Peyer's patch (tissue), 4 donors: ENCODE results near the gene USP36. TPM values are rescaled to one million over a fixed set of nuclear protein-coding genes. Genes with fewer than 3 reads are reported as not detected.

Experiments used
- DNase-seq, 3 donors: peaks; one replicate each; pipeline ENCODE4 v3.0.0-alpha.2; 2017 to 2019
- H3K27ac ChIP-seq, 4 donors: fragments of 200-600 bp; sonication (generic); one replicate each; pipeline ENCODE4 v1.5.1; 2016 to 2019
- H3K27me3 ChIP-seq, 2 donors: fragments of 200-600 bp; sonication (generic); one replicate each; pipeline ENCODE4 v1.5.1; 2019
- H3K36me3 ChIP-seq, 3 donors: fragments of 200-600 bp; sonication (generic); one replicate each; pipeline ENCODE4 v1.5.1; 2016 to 2019
- H3K4me1 ChIP-seq, 4 donors: fragments of 200-600 bp; sonication (generic); one replicate each; pipeline ENCODE4 v1.5.1; 2016 to 2019
- H3K4me3 ChIP-seq, 4 donors: fragments of 200-600 bp; sonication (generic); 1 replicate in 3 of 4; 2 replicates in 1 of 4; pipeline ENCODE4 v1.5.1; 2016 to 2019; ENCODE audit warnings: mild to moderate bottlenecking in 1 of 4
- H3K9me3 ChIP-seq, 4 donors: fragments of 200-600 bp; sonication (generic); one replicate each; pipeline ENCODE4 v1.5.1; 2016 to 2019; ENCODE audit warnings: mild to moderate bottlenecking in 1 of 4
- POLR2A ChIP-seq, 2 donors: fragments of 450-650 bp; IDR thresholded peaks; one replicate each; pipeline ENCODE4 v1.5.1; 2017; ENCODE audit warnings: antibody characterized with exemption in 2 of 2, mild to moderate bottlenecking in 2 of 2, moderate library complexity in 2 of 2
- total RNA-seq, 4 donors: library from RNA; depleted of rRNA; stranded (reverse); fragments of >200 nt; gene quantifications; one replicate each; pipeline ENCODE4 v1.1.0, GENCODE V29; 2016
- TF ChIP-seq, protein P1 (sequence below), 6 experiments: fragments of 450-650 bp in 4 of 6; fragments of 200-600 bp in 2 of 6; sonication (generic) in 1 of 6; IDR thresholded peaks; one replicate each; pipeline ENCODE4 v1.5.1; 2017 to 2019; ENCODE audit warnings: antibody characterized with exemption in 6 of 6, mild to moderate bottlenecking in 3 of 6, moderate library complexity in 1 of 6

USP36 gene
- total RNA-seq, 4 donors from 2014 or later = 20.7 to 130 (median 59.9) TPM

DNA sequence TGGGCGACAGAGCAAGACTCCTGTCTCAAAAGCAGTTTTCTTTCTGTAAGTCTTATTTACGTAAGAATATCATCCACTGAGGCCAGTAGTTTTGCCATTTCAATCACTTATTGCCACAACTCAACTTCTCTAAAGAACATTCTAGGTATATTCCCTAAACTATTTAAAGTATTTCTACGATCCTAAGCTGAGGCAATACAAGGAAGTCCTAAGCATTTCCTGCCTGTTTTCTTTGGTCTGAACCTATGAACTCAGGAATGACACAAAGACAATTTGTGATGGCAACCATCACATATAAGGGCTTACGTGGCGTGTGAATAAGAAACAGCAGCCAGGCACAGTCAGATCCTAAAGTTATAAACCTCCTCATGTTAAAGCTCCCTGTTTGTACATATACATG, 14.2 kb downstream of the USP36 start:
- Histone ChIP-seq H3K9me3 (no peaks in the 10 kb centered on the region), H3K36me3 (peaks cover 0 to 99% (median 0%) of the 10 kb centered on the region in 3 donors), H3K4me1 (no peaks in the 10 kb centered on the region), H3K27me3 (no peaks in the 10 kb centered on the region), H3K27ac (no peak overlapping the region), H3K4me3 (no peak overlapping the region)
- no peak for DNase-seq
- TF ChIP-seq, protein P1, sequence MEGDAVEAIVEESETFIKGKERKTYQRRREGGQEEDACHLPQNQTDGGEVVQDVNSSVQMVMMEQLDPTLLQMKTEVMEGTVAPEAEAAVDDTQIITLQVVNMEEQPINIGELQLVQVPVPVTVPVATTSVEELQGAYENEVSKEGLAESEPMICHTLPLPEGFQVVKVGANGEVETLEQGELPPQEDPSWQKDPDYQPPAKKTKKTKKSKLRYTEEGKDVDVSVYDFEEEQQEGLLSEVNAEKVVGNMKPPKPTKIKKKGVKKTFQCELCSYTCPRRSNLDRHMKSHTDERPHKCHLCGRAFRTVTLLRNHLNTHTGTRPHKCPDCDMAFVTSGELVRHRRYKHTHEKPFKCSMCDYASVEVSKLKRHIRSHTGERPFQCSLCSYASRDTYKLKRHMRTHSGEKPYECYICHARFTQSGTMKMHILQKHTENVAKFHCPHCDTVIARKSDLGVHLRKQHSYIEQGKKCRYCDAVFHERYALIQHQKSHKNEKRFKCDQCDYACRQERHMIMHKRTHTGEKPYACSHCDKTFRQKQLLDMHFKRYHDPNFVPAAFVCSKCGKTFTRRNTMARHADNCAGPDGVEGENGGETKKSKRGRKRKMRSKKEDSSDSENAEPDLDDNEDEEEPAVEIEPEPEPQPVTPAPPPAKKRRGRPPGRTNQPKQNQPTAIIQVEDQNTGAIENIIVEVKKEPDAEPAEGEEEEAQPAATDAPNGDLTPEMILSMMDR (IDR thresholded peaks at IDR 0.05) = no peak
- TF ChIP-seq POLR2A (IDR thresholded peaks at IDR 0.05) = no peak

DNA sequence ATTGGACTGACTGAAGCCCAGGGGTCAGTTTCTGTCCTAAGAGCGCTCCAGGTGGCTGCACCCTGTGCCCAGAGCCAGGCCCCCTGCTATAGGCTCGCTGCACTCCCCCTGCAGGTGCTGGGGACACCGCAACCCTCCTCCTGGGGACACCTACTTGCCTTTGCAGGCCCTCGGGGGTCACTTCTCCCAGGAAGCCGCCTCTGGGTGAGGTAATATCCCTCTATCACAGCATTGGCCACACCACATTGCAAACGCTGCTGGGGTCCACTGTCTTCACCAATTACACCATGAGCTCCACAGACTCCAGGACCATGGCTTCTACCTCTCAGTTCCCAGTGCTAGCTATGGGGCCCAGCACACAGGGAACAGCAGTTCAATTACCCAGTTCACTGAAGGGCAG, 14.9 kb downstream of the USP36 start:
- Histone ChIP-seq H3K27me3 (no peaks in the 10 kb centered on the region), H3K9me3 (no peaks in the 10 kb centered on the region), H3K36me3 (peaks cover 0 to 97% (median 0%) of the 10 kb centered on the region in 3 donors), H3K4me3 (no peak overlapping the region), H3K4me1 (no peaks in the 10 kb centered on the region), H3K27ac (no peak overlapping the region)
- TF ChIP-seq, protein P1 (IDR thresholded peaks at IDR 0.05) = no peak
- no peak for TF ChIP-seq POLR2A (IDR thresholded peaks at IDR 0.05)
- DNase-seq = no peak

DNA sequence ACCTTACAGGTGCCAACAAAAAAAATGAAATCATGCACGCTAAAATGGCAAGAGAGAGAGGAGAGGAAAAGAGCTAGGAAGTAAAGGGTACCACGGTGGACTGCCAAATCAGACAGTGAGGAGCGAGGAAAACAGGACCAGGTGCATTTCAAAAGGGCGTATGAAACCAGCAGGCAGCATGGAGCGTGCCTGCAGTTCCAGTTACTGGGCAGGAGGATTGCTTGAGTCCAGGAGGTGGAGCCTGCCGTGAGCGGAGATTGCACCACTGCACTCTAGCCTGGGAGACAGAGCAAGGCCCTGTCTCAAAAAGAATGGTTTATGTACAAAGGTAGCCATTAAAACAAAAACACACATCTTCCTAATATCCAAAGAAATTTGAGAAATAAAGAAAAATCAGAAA, 16.4 kb downstream of the USP36 start:
- Histone ChIP-seq H3K4me1 (peaks cover 0 to 6% (median 0%) of the 10 kb centered on the region in 4 donors), H3K9me3 (no peaks in the 10 kb centered on the region), H3K36me3 (peaks cover 0 to 97% (median 0%) of the 10 kb centered on the region in 3 donors), H3K27me3 (no peaks in the 10 kb centered on the region), H3K27ac (no peak overlapping the region), H3K4me3 (no peak overlapping the region)
- TF ChIP-seq, protein P1 (IDR thresholded peaks at IDR 0.05) = no peak
- TF ChIP-seq POLR2A (IDR thresholded peaks at IDR 0.05) = no peak
- no peak for DNase-seq

DNA sequence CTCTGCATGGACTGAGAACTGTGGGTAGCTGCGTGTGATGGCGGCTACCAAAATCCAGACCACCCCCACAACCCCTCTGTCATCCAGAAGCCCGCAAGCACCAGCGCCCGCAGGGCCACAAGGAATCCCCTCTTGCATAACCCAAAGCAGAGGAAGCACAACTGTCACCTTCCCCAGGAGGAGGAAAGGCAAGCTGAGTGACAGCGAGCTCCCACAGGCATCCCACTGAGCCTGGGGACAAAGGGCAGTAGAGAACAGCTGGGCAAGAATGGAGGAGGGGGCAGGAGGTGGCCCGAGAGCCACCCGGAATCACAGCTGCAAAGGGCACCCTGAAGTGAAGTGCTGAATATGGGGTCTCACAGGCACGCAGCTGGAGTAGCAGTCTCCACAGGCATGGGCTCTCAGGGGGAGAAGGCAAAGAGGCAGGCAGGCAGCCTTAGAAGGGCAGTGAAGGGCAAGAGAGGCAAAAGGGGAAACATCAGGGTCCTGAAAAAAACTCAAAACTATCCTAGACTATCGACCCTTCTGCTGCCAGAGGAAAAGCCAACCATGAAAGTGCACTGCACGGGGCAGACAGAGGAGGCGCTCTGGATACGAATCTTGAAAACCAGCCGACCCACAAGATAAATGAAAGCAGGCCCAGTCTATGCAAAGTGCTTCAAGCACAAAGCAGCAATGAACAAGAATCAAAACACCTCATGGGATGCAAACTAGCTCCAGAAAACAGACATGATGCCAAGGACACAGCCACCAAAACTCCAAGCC, 17.1 kb downstream of the USP36 start:
- Histone ChIP-seq H3K27ac (no peak overlapping the region), H3K36me3 (peaks cover 0 to 94% (median 0%) of the 10 kb centered on the region in 3 donors), H3K27me3 (no peaks in the 10 kb centered on the region), H3K4me1 (peaks cover 0 to 7% (median 0%) of the 10 kb centered on the region in 4 donors), H3K9me3 (no peaks in the 10 kb centered on the region), H3K4me3 (no peak overlapping the region)
- no peak for TF ChIP-seq POLR2A (IDR thresholded peaks at IDR 0.05)
- TF ChIP-seq, protein P1 (IDR thresholded peaks at IDR 0.05) = no peak
- DNase-seq = no peak

DNA sequence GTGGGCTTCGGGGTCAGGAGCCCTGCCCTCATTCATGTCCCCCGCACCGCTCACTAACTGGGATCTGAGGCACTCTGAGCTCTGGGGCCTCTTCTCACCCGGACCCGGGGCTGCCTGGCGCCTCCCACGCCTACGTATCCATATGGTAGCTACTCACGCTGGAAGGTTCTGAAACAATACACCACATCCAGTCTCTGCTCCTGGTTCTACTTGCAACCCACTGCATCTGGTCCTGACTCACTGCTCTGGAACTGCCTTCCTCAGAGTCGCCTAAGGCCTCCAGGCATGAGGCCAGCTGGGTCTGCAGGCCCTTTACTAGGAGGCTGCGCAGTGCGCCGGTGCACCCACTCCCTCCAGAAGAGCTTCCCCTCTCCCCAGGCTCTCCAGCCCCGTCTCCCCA, 18.1 kb downstream of the USP36 start:
- Histone ChIP-seq H3K9me3 (no peaks in the 10 kb centered on the region), H3K27ac (no peak overlapping the region), H3K27me3 (no peaks in the 10 kb centered on the region), H3K4me3 (no peak overlapping the region), H3K4me1 (peaks cover 0 to 13% (median 0%) of the 10 kb centered on the region in 4 donors), H3K36me3 (peaks cover 0 to 94% (median 0%) of the 10 kb centered on the region in 3 donors)
- DNase-seq = no peak
- TF ChIP-seq POLR2A (IDR thresholded peaks at IDR 0.05) = no peak
- TF ChIP-seq, protein P1 (IDR thresholded peaks at IDR 0.05) = no peak
